CD8-positive, alpha-beta memory T cell (primary cell): ENCODE measurements around the gene ZNF195. TPM values are rescaled to one million over a fixed set of nuclear protein-coding genes. Genes with fewer than 3 reads are reported as not detected.
"Not testable (repeated sequence)": the region's sequence is repeated elsewhere in the genome, so short reads cannot be mapped to it uniquely, and the experiment has no call there.

Experiments
- CTCF ChIA-PET: fragments of 350-600 bp; sonication (Branson Sonifier 250); formaldehyde crosslinking; loops from one replicate; lab custom pipeline; 2021; ENCODE audit warnings: antibody characterized with exemption; lab: Charles Lee
- POLR2A ChIA-PET: fragments of 350-600 bp; sonication (Branson Sonifier 250); formaldehyde crosslinking; loops from one replicate; lab custom pipeline; 2021; ENCODE audit warnings: antibody characterized with exemption; lab: Charles Lee
- DNase-seq, 5 donors: peaks; one replicate each; pipeline versions ENCODE4 v3.0.0 to v3.0.0-alpha.2; 2020 to 2022; ENCODE audit warnings: mixed read lengths in 1 of 5
- H3K27ac ChIP-seq: one replicate; pipeline ENCODE4 v1.7.0; 2013; ENCODE audit warnings: low read depth, mild to moderate bottlenecking, low read length, moderate library complexity
- H3K27me3 ChIP-seq: 2 replicates; pipeline ENCODE4 v1.7.0; 2013; ENCODE audit warnings: low read length, mild to moderate bottlenecking; ENCODE audit not compliant: insufficient read depth, poor library complexity, severe bottlenecking
- H3K36me3 ChIP-seq: 2 replicates; pipeline ENCODE4 v1.7.0; 2013; ENCODE audit warnings: mild to moderate bottlenecking, low read length, moderate library complexity; ENCODE audit not compliant: insufficient read depth
- H3K4me1 ChIP-seq: 2 replicates; pipeline ENCODE4 v1.7.0; 2013; ENCODE audit warnings: mild to moderate bottlenecking, low read length, moderate library complexity; ENCODE audit not compliant: insufficient read depth
- H3K4me3 ChIP-seq: 2 replicates; pipeline ENCODE4 v1.7.0; 2013; ENCODE audit warnings: mild to moderate bottlenecking, low read length
- H3K9me3 ChIP-seq: 2 replicates; pipeline ENCODE4 v1.7.0; 2013; ENCODE audit warnings: mild to moderate bottlenecking, low read length
- H3K27ac Mint-ChIP-seq, 8 donors: one replicate each; pipeline ENCODE4 v1.8.0; 2020 to 2021; ENCODE audit warnings: mixed read lengths in 8 of 8, mild to moderate bottlenecking in 6 of 8, inconsistent platforms in 3 of 8, moderate library complexity in 3 of 8
- H3K27me3 Mint-ChIP-seq, 2 donors: one replicate each; pipeline ENCODE4 v1.8.0; 2020 to 2021; ENCODE audit warnings: mixed read lengths in 2 of 2, mild to moderate bottlenecking in 1 of 2, moderate library complexity in 1 of 2
- H3K36me3 Mint-ChIP-seq, 3 donors: one replicate each; pipeline ENCODE4 v1.8.0; 2020 to 2021; ENCODE audit warnings: mixed read lengths in 3 of 3, inconsistent platforms in 1 of 3, mild to moderate bottlenecking in 1 of 3
- H3K4me1 Mint-ChIP-seq, 3 donors: one replicate each; pipeline ENCODE4 v1.8.0; 2020 to 2021; ENCODE audit warnings: mixed read lengths in 3 of 3, inconsistent platforms in 1 of 3, mild to moderate bottlenecking in 1 of 3
- H3K4me3 Mint-ChIP-seq, 7 donors: one replicate each; pipeline ENCODE4 v1.8.0; 2020 to 2021; ENCODE audit warnings: mixed read lengths in 7 of 7, mild to moderate bottlenecking in 6 of 7, moderate library complexity in 4 of 7, inconsistent platforms in 2 of 7
- H3K9me3 Mint-ChIP-seq, 5 donors: one replicate each; pipeline ENCODE4 v1.8.0; 2020 to 2022; ENCODE audit warnings: mixed read lengths in 5 of 5, mild to moderate bottlenecking in 3 of 5, moderate library complexity in 2 of 5, inconsistent platforms in 1 of 5
- polyA plus RNA-seq: library from polyadenylated mRNA; unstranded; fragments of 300-500 nt; fragmentation: Illumina TruSeq; gene quantifications from one replicate; pipeline ENCODE4 v1.2.3, GENCODE V29; 2021
- total RNA-seq, 2 experiments: library from RNA; stranded (reverse); gene quantifications; one replicate each; pipeline ENCODE4 v1.2.3, GENCODE V29; 2021

ZNF195 gene
- total and polyA plus RNA-seq, 3 experiments from 2014 or later = 24.2 to 41.5 (median 32.6) TPM

DNA sequence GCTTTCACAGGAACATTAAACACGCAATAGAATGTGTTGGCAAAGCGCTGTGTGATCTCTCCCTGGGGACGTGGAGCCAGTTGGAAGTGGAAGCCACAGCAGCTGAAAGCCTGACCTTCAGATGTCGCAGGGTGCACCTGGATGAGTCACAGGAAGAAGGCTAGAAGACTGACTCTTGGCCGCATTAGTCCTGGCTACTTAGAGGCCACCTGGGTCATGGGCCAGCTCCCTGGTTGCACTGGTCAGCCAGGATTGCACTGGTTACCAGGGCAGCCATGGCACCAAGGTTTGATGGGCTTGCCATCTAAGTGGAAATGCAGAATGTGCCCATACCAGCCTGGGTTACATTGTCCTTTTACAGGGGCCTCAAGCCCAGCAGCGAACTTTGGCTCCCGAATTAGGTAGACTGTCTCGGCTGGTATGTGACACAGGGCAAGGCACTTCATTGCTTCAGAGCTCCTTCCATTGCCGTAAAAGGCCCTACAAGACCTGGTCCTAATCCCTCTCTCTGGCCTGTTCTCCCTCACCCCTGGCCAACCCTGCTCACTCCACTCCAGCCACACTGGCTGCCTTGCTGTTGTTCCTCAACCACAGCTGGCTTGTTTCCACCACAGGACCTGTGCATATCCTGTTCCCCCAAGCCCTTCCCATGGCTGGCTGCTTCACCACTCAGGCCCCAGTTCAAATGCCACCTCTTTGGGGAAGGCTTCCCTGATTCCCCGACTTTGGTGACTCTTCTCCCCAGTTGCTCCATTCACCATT is 41.5 kb upstream of the ZNF195 start:
- H3K4me3 ChIP-seq, H3K36me3 Mint-ChIP-seq, H3K4me1 ChIP-seq, DNase-seq, H3K36me3 ChIP-seq, H3K9me3 ChIP-seq, H3K27ac ChIP-seq, POLR2A ChIA-PET, H3K9me3 Mint-ChIP-seq, H3K27me3 Mint-ChIP-seq, H3K27me3 ChIP-seq: not testable (repeated sequence)
- Mint-ChIP-seq H3K4me3 (peak overlapping the region in 5 of 7 donors; percentile 24 to 97 (median 52)), H3K27ac (peak overlapping the region in 2 of 8 donors; percentile 9 to 93), H3K4me1 (peaks cover 13 to 23% (median 14%) of the 10 kb centered on the region in 3 donors)
- CTCF ChIA-PET = interaction anchor here (1.2 kb wide), 1 partner anchor 383 kb away, joined by 4 read pairs; no protein-coding TSS in a partner anchor

DNA sequence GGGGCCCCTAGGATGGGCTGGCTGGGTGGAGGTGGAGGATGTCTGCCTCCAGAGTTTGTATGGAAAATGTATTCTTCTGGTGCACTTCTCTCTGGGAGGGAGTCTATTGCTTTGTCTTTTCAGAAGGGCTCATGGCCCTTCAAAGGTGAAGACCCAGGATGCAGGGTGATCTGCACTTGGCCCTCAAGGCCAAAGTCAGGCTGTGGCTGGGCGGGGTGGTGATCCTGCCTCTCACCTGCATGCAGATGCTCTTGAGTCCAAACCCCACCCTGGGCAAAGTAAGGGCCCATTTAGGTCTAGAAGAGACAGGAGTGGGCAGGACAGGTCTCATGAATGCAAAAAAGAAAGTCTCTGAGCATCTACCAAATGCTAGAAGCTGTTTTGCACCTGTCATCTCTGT is 40.5 kb upstream of the ZNF195 start:
- H3K4me1 ChIP-seq, H3K36me3 ChIP-seq, POLR2A ChIA-PET, H3K27me3 Mint-ChIP-seq, H3K36me3 Mint-ChIP-seq, H3K9me3 ChIP-seq, H3K9me3 Mint-ChIP-seq, H3K27me3 ChIP-seq, H3K4me3 ChIP-seq, H3K27ac ChIP-seq, DNase-seq: not testable (repeated sequence)
- CTCF ChIA-PET = interaction anchor here (1.2 kb wide), 1 partner anchor 382 kb away, joined by 4 read pairs; no protein-coding TSS in a partner anchor
- Mint-ChIP-seq H3K4me3 (peak overlapping the region in 1 of 7 donors; percentile 54), H3K4me1 (peaks cover 13 to 22% (median 14%) of the 10 kb centered on the region in 3 donors), H3K27ac (peak overlapping the region in 1 of 8 donors; percentile 29)

DNA sequence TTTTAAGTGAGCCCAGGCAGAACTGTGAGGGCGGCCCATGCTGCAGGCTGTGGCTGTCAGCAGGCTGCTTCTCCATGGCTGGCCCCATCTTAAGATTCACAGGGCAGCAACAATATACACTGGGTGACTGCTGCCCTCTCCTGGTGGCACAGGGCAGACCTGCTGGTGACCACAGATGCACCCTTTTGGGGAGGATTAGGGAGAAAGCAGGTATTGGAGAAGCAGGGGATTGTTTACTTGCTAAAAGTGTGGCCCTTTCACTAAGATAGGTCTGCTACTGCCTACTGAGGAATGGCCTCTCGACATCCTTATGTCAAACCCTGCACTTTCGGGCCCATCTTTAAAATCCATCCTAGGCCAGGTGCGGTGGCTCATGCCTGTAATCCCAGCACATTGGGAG is 38.1 kb upstream of the ZNF195 start:
- H3K4me1 ChIP-seq, H3K9me3 ChIP-seq, H3K9me3 Mint-ChIP-seq, H3K36me3 ChIP-seq, H3K4me3 ChIP-seq, CTCF ChIA-PET, H3K36me3 Mint-ChIP-seq, H3K27me3 Mint-ChIP-seq, H3K27me3 ChIP-seq, H3K27ac Mint-ChIP-seq, H3K27ac ChIP-seq, POLR2A ChIA-PET: not testable (repeated sequence)
- Mint-ChIP-seq H3K4me1 (peaks cover 7 to 13% (median 7%) of the 10 kb centered on the region in 3 donors), H3K4me3 (peak overlapping the region in 1 of 7 donors; percentile 31)
- DNase-seq = peak; percentile 42 to 69 (median 47)

DNA sequence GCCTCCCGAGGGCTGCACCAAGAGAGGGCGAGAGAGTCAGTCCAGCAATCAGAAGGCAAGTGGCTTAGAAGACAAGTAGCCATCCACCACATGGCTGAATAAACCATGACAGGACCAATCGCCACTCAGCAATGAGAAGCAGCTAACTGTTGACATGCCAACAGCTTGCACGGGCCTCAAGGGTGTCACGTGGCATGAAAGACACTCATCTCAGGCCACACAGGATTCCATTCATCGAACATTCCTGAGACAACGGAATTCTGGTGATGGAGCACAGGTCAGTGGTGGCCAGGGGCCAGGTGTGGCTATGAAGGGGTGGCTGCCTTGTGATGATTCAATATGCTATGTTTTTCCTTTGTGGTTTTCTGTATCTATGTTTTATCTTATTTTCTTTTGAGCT is 36.4 kb upstream of the ZNF195 start:
- POLR2A ChIA-PET, H3K36me3 ChIP-seq, H3K4me1 Mint-ChIP-seq, H3K4me3 Mint-ChIP-seq, H3K4me1 ChIP-seq, H3K27me3 Mint-ChIP-seq, CTCF ChIA-PET, H3K9me3 ChIP-seq, H3K36me3 Mint-ChIP-seq, DNase-seq, H3K27ac Mint-ChIP-seq, H3K4me3 ChIP-seq, H3K9me3 Mint-ChIP-seq, H3K27ac ChIP-seq, H3K27me3 ChIP-seq: not testable (repeated sequence)

DNA sequence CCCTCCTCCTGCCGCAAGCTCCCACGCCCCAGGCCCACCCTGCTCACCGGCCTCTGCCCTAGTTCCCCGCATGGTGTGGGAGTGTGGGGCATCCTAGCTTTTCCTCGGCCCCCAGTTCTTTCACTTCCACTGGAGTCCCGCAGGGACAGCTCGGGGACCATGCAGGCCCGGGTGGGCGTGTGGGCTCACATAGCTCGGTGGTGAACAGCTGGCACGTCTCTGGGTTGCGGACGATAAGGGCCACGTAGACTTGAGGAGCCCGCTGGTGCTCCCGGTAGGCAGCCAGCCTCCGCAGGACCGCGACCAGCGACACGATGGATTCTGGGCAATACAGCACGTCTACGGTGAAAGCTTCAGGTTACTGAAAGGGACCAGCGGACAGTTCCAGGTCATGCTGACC is 34.7 kb upstream of the ZNF195 start:
- H3K36me3 Mint-ChIP-seq, H3K4me3 ChIP-seq, H3K4me1 ChIP-seq, H3K9me3 Mint-ChIP-seq, CTCF ChIA-PET, H3K27ac Mint-ChIP-seq, H3K27me3 ChIP-seq, H3K4me1 Mint-ChIP-seq, H3K27ac ChIP-seq, DNase-seq, POLR2A ChIA-PET, H3K36me3 ChIP-seq, H3K4me3 Mint-ChIP-seq, H3K9me3 ChIP-seq, H3K27me3 Mint-ChIP-seq: not testable (repeated sequence)

DNA sequence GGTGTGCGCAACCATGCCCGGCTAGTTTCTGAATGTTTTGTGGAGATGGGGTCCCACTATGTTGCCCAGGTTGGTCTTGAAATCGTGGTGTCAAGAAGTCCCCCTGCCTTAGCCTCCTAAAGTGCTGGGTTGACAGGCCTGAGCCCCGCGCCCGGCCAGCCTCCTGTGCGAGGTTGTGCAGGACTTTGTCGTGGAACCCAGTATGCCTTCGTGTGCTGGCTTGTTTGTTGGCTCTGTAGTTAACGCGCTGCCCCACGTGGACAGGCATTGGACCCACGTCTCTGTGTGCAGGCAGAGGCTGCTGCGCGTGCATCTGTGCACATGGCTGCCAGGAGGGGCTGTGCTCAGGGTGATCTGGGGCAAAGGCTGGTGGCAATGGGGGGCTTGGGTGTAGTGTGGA is 33.9 kb upstream of the ZNF195 start:
- no peaks in the 10 kb centered on the region for H3K36me3 Mint-ChIP-seq
- ChIA-PET POLR2A (no interaction called here), CTCF (no interaction called here)
- H3K9me3 Mint-ChIP-seq = no peaks in the 10 kb centered on the region
- H3K4me1 ChIP-seq = no peaks in the 10 kb centered on the region
- no peak overlapping the region for H3K27ac ChIP-seq
- H3K9me3 ChIP-seq = no peaks in the 10 kb centered on the region
- peaks cover 5 to 6% (median 5%) of the 10 kb centered on the region in 3 donors for H3K4me1 Mint-ChIP-seq
- DNase-seq = no peak
- H3K27me3 Mint-ChIP-seq = no peaks in the 10 kb centered on the region
- no peaks in the 10 kb centered on the region for H3K36me3 ChIP-seq
- no peak overlapping the region for H3K27ac Mint-ChIP-seq
- H3K4me3 ChIP-seq = no peak overlapping the region
- H3K4me3 Mint-ChIP-seq = no peak overlapping the region
- no peaks in the 10 kb centered on the region for H3K27me3 ChIP-seq

DNA sequence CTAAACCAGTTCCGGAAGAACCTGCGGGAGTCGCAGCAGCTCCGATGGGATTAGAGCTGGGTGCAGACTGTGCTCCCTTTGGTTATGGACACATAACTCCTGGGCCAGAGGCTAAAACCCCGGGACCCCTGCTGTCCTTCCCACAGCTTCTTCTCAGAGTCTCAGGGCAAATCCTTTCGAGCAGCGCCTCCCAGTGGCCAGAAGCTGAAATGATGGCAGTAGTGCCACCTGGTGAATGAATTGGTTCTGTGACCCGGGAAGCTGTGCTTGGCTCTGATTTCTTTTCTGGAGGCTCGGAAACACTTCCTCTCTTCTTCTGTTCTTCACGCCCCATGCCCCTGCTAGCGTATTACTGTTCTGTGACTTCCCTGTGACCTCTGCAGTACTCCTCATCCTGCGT is 29.8 kb upstream of the ZNF195 start:
- H3K9me3 Mint-ChIP-seq, H3K27ac ChIP-seq, H3K36me3 ChIP-seq, H3K4me3 Mint-ChIP-seq, H3K36me3 Mint-ChIP-seq, H3K27me3 ChIP-seq, H3K9me3 ChIP-seq, POLR2A ChIA-PET, H3K4me1 ChIP-seq, H3K4me3 ChIP-seq, H3K4me1 Mint-ChIP-seq, H3K27me3 Mint-ChIP-seq: not testable (repeated sequence)
- peak overlapping the region in 1 of 8 donors; percentile 33 for H3K27ac Mint-ChIP-seq
- DNase-seq = peak; percentile 59 to 79 (median 66)
- CTCF ChIA-PET = interaction anchor here (0.7 to 2.4 kb wide), 12 partner anchors 23 to 878 kb away, joined by 3 to 16 read pairs (median 4); partner anchors contain the start of gene ZNF195

DNA sequence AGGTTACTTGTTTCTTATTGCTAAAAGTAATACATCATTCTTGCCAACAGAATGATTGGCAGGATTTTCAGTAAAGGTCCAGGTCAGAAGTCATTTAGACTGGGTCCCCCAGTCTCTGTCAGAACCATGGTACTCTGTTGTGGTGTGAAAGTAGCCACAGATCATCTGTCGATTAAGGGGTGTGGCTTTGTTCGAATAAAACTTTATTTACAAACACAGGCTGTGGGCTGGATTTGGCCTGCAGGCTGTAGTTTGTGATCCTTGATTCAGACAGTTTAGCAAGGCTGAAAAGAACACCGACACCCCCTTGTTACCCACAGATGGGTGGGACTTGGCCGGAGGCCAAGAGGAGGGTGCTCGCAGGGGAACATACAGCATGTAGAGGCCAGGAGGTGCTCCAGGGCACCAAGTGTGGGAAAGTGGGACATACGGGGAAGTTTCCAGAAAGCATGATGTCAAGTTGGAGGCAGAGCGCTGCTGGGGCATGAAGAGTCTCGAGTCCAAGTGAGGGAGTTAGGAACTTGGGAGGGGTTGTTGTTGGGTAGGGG is 29.2 kb upstream of the ZNF195 start:
- CTCF ChIA-PET = interaction anchor here (0.7 to 2.4 kb wide), 11 partner anchors 22 to 877 kb away, joined by 3 to 16 read pairs (median 4); partner anchors contain the start of gene ZNF195
- H3K9me3 Mint-ChIP-seq, H3K4me1 ChIP-seq, H3K27me3 Mint-ChIP-seq, POLR2A ChIA-PET, H3K36me3 Mint-ChIP-seq, H3K4me1 Mint-ChIP-seq, H3K4me3 ChIP-seq, H3K27ac Mint-ChIP-seq, H3K27ac ChIP-seq, H3K27me3 ChIP-seq, H3K4me3 Mint-ChIP-seq, H3K9me3 ChIP-seq, DNase-seq, H3K36me3 ChIP-seq: not testable (repeated sequence)
